ENCODE measurements around the gene UBC.

Gene UBC

GRCh38 chr12:124914392-124915238 lies at the start of gene UBC:
Gene UBC (minus strand): TSS chr12:124914650. CDS start chr12:124913771, 879 bp downstream.
- Mint-ChIP-seq H3K4me3 (peak within 1 kb of the TSS; percentile 100), H3K27me3 (ENCODE audit: low read depth, poor library complexity) (peaks cover 19% of the 10 kb centered on the region), H3K9me3 (peaks cover 20% of the 10 kb centered on the region), H3K36me3 (ENCODE audit: low read depth) (peaks cover 41% of the 10 kb centered on the region), H3K4me1 (peaks cover 92% of the 10 kb centered on the region), H3K27ac (peak within 1 kb of the TSS; percentile 100)
- no peak for TF ChIP-seq CTCF (IDR thresholded peaks at IDR 0.05)
- peak; percentile 88 for DNase-seq

DNA sequence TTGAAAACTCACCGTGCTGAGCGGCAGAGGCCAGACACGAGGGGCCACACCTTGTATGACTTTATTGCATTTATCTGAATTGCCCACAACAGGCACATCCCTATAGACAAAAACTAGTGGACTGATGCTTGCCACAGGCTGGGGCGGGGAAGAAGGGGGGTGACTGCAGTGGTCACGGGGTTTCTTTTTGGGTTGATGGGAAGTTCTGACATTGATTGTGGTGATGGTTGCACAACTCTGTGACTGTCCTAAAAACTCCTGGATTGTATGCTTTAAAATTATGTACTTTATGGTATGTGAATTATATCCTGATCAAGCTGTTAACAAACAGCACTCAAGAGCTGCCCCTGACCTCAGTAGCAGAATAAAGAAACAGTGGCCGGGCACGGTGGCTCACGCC lies 48.8 kb upstream of the UBC start:
- DNase-seq: no peak

DNA sequence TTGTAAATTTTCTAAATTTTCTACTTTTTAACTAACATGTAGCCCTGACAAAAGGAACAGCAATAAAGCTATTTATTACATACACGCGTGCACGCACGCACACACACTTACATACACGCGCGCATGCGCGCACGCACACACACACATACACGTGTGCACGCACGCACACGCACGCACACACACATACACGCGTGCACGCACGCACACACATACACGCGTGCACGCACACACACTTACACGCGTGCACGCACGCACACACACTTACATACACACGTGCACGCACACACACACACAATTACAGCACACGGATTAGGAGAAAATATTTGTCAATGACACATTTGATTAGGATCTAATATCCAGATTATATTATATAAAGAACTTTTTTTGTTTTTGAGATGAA lies 46.6 kb upstream of the UBC start:
- Mint-ChIP-seq H3K9me3 (no peaks in the 10 kb centered on the region), H3K36me3 (ENCODE audit: low read depth) (peaks cover 44% of the 10 kb centered on the region), H3K27ac (peak overlapping the region; percentile 30), H3K4me1 (no peaks in the 10 kb centered on the region), H3K4me3 (no peak overlapping the region), H3K27me3 (ENCODE audit: low read depth, poor library complexity) (no peaks in the 10 kb centered on the region)
- TF ChIP-seq CTCF (IDR thresholded peaks at IDR 0.05): no peak
- DNase-seq: no peak

More for the DNA sequence above, 48.8 kb upstream of the UBC start:
- H3K9me3 Mint-ChIP-seq: no peaks in the 10 kb centered on the region
- no peak overlapping the region for H3K27ac Mint-ChIP-seq
- no peak for TF ChIP-seq CTCF (IDR thresholded peaks at IDR 0.05)
- H3K4me1 Mint-ChIP-seq: no peaks in the 10 kb centered on the region
- no peaks in the 10 kb centered on the region for H3K27me3 Mint-ChIP-seq (ENCODE audit: low read depth, poor library complexity)
- peaks cover 31% of the 10 kb centered on the region for H3K36me3 Mint-ChIP-seq (ENCODE audit: low read depth)
- H3K4me3 Mint-ChIP-seq: no peak overlapping the region

- Mint-ChIP-seq H3K36me3 (ENCODE audit: low read depth) (peaks cover 47% of the 10 kb centered on the region), H3K9me3 (no peaks in the 10 kb centered on the region), H3K4me3 (no peak overlapping the region), H3K27ac (no peak overlapping the region), H3K27me3 (ENCODE audit: low read depth, poor library complexity) (no peaks in the 10 kb centered on the region), H3K4me1 (no peaks in the 10 kb centered on the region)
- no peak for TF ChIP-seq CTCF (IDR thresholded peaks at IDR 0.05)
- DNase-seq: no peak
Measured at GRCh38 chr12:124956571-124956970, 42.1 kb upstream of the UBC start.

GRCh38 chr12:124954771-124955170 lies 40.3 kb upstream of the UBC start:
- Mint-ChIP-seq H3K4me1 (peaks cover under 1% of the 10 kb centered on the region), H3K27me3 (ENCODE audit: low read depth, poor library complexity) (no peaks in the 10 kb centered on the region), H3K27ac (no peak overlapping the region), H3K4me3 (no peak overlapping the region), H3K36me3 (ENCODE audit: low read depth) (peaks cover 53% of the 10 kb centered on the region), H3K9me3 (no peaks in the 10 kb centered on the region)
- no peak for TF ChIP-seq CTCF (IDR thresholded peaks at IDR 0.05)
- DNase-seq: no peak
